Fibroblast of skin of abdomen (primary cell): ENCODE results near the gene USP48. TPM values are rescaled to one million over a fixed set of nuclear protein-coding genes. Genes with fewer than 3 reads are reported as not detected.
"Not testable (repeated sequence)": the region's sequence is repeated elsewhere in the genome, so short reads cannot be mapped to it uniquely, and the experiment has no call there.

Source experiments
- DNase-seq: peaks from one replicate; pipeline ENCODE4 v3.0.0-alpha.2; 2013
- polyA plus RNA-seq, 2 experiments: library from polyadenylated mRNA; unstranded; fragments of 120-200 nt; gene quantifications; one replicate each; pipeline ENCODE4 v1.2.1, GENCODE V29; 2013; ENCODE audit not compliant: insufficient read length in 2 of 2

Gene USP48, protein sequence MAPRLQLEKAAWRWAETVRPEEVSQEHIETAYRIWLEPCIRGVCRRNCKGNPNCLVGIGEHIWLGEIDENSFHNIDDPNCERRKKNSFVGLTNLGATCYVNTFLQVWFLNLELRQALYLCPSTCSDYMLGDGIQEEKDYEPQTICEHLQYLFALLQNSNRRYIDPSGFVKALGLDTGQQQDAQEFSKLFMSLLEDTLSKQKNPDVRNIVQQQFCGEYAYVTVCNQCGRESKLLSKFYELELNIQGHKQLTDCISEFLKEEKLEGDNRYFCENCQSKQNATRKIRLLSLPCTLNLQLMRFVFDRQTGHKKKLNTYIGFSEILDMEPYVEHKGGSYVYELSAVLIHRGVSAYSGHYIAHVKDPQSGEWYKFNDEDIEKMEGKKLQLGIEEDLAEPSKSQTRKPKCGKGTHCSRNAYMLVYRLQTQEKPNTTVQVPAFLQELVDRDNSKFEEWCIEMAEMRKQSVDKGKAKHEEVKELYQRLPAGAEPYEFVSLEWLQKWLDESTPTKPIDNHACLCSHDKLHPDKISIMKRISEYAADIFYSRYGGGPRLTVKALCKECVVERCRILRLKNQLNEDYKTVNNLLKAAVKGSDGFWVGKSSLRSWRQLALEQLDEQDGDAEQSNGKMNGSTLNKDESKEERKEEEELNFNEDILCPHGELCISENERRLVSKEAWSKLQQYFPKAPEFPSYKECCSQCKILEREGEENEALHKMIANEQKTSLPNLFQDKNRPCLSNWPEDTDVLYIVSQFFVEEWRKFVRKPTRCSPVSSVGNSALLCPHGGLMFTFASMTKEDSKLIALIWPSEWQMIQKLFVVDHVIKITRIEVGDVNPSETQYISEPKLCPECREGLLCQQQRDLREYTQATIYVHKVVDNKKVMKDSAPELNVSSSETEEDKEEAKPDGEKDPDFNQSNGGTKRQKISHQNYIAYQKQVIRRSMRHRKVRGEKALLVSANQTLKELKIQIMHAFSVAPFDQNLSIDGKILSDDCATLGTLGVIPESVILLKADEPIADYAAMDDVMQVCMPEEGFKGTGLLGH
- 53.4 TPM for polyA plus RNA-seq (2013, experiment 1 of 2; ENCODE audit: insufficient read length)
- 52.6 TPM for polyA plus RNA-seq (2013, experiment 2 of 2; ENCODE audit: insufficient read length)

GRCh38 chr1:21782868-21783678 lies at the start of gene USP48:
TSS of gene USP48 (minus strand) at chr1:21783149. CDS start at chr1:21782957, 192 bp downstream.
- DNase-seq, result peak; percentile 97

- no peak for DNase-seq
Measured at GRCh38 chr1:21831454-21831970, 48.6 kb upstream of the USP48 start.

DNA sequence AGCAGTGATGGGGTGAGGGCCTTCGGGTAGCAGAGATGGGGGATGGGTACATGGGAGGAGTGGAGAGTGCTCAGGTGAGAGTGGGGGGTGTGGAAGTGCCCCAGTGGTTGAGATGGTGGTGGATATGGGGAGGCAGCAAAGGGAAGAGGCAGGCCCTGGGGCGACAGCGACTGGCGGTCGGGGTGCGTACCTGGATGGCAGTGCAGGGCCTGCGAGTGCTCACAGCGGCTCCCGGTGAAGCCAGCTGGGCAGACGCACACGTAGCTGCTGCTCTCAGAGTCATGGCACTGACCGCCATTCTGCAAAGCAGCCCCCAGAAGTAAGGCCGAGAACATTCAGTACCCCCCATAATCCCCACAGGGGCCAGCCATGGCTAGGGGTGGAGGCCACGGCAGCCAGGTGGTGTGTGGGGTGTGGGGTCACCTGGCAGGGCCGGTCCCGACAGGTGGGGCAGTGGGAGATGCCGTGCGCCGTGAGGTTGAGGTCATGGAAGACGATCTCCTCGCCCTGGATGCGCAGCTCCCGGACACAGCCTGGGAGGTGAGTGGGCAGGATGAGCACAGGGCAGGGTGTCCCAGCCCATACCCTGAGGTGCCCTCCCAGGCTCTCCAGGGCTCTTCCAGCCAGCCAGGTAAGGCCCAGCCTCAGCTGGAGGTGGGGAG lies 48.0 kb upstream of the USP48 start:
- DNase-seq, result no peak

GRCh38 chr1:21829294-21829693 lies 46.3 kb upstream of the USP48 start:
- DNase-seq, result no peak

- no peak for DNase-seq
Measured at GRCh38 chr1:21828506-21829210, 45.7 kb upstream of the USP48 start.

GRCh38 chr1:21828075-21828474 lies 45.1 kb upstream of the USP48 start:
- DNase-seq, result no peak

DNA sequence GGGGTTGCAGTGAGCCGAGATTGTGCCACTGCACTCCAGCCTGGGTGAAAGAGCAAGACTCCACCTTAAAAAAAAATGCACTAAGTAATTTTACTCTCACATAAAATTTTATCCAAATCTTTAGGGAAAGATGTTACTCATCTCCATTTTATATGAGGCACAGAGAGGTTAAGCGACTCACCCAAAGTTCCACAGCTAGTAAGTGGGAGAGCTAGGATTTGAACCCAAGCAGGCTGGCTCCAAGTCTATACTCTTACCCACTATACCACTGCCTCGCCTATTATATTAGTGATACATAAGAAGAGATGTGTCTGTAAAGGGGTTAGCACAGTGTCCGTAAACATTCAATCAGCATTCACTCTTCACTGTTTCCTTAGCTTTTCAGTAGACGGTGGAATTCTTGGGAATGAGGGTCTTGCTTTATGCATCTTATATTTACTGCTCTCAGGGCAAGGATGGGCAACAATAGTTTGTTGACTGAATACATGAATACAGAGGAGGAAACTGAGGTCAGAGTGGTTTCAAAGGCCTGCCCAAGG lies 44.3 kb upstream of the USP48 start:
- no peak for DNase-seq

GRCh38 chr1:21826694-21827093 lies 43.7 kb upstream of the USP48 start:
- DNase-seq, result not testable (repeated sequence)

GRCh38 chr1:21825393-21825792 lies 42.4 kb upstream of the USP48 start:
- DNase-seq, result no peak

- no peak for DNase-seq
Measured at GRCh38 chr1:21824926-21825325, 42.0 kb upstream of the USP48 start.

GRCh38 chr1:21823980-21824702 lies 41.2 kb upstream of the USP48 start:
- no peak for DNase-seq

DNA sequence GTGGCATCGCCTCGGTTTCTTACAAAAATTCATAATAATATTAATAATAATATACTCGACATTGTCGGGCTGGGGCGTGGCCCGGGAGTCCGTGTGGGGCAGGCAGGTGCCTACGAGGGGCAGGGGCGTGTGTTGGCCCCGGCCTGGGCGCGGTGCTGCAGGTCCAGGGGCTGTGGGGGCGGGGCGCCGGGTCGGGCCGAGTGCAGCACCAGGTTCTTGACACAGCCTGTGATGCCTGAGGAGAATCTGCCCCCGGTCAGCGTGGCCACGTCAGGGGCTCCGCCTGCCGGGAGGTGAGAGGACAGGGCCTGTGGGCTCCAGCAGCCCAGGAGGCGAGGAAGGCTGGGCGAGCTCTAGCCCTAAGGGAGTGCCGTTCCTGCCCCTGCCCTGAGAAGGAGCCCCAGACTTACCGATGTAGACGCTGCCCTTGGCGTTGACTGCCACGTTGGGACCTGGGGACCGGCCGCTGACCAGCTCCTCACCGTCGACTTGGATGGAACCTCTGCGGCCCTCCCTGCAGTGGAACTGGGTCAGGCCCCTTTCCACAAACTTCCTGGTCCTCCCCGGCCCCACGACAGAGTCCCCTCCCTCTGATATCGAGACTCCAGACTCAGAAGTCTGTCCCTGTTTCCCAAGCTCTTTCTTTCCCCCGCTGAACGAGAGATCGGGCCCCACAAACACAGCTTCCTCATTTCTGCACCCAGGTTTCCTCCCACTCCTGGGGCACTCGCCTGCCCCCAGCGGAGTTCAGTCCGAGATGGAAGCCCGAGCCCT lies 40.4 kb upstream of the USP48 start:
- no peak for DNase-seq

- DNase-seq, result no peak
Measured at GRCh38 chr1:21822349-21822748, 39.4 kb upstream of the USP48 start.

DNA sequence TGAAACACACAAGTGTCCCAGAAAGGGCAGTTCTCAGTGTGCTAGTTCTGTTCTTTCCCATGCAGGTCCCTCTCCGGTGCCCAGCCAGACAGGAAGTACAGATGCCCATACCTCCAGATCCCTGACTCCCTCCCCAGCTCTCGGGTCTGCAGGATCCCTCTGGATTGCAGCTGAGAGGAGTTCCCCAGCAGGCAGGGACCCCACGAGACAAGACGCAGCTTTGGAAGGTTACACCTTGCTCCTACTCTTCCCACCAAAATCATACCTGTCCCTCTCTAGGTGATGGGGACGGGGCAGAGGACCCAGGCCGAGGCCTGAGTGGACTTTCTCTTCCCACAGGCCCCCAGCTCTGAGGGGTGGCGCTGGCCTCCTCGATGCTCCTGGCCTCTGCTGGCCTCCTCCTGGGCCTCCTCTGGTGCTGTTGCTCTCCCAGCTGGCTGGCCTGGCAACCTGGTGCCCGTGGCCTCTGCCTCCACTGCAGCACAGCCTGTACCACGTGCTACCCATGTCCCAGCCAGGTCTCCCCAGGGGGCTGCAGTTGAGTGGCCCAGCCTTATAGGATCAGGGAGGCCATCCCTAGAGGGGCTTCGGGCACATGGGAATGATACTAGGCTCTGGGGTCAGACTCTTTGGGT lies 38.6 kb upstream of the USP48 start:
- DNase-seq, result no peak

DNA sequence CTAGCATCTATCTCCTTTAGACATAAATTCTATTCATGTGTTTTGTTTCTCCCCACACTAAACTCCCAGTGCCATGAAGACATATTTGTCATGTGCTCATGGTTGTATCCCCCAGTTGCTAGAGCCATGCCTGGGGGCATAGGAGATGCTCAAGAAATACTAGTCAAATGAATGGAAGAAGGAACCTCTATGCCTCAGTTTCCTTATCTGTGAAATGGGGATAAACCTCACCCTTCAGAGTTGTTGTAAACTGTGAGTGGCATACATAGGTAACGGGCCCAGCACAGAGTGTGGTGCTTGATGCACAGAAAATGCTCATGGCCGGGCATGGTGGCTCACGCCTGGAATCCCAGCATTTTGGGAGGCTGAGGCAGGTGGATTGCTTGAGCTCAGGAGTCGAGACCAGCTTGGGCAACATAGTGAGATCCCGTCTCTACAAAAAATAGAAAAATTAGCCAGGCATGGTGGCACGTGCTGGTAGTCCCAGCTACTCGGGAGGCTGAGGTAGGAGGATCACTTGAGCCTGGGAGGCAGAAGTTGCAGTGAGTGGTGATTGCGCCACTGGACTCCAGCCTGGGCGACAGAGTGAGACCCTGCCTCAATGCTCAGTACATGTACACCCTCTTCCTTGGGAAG lies 37.8 kb upstream of the USP48 start:
- no peak for DNase-seq

DNA sequence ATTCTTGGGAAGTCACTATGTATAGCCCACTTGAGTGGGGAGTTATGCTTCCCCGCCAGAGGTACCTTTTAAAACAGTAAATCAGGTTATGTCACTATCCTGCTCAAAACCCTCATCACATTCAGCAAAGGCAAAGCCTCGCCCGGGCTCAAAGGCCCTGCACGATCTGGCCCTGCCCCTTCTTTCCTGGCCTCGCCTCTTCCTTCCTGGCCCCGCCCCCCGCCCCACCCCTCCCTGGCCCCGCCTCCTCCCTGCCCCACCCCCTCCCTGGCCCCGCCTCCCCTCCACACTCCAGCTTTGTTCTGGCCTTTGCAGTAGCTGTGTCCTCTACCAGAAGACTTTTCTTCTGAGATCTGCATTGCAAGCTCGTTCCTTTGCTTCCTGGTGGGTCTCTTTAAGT lies 35.7 kb upstream of the USP48 start:
- DNase-seq, result no peak

- DNase-seq, result peak; percentile 52
Measured at GRCh38 chr1:21816602-21817302, 33.8 kb upstream of the USP48 start.
